Activated CD8-positive, alpha-beta memory T cell treated with anti-CD3 and anti-CD28 coated beads, Interleukin-2, amount 50 U/mL, for 48 hours (primary cell): ENCODE measurements around the gene RFX2.
"Not testable (repeated sequence)": the region's sequence is repeated elsewhere in the genome, so short reads cannot be mapped to it uniquely, and the experiment has no call there.

Experiments
- DNase-seq: peaks from one replicate; pipeline ENCODE4 v3.0.0-alpha.2; 2020

Gene RFX2

DNA sequence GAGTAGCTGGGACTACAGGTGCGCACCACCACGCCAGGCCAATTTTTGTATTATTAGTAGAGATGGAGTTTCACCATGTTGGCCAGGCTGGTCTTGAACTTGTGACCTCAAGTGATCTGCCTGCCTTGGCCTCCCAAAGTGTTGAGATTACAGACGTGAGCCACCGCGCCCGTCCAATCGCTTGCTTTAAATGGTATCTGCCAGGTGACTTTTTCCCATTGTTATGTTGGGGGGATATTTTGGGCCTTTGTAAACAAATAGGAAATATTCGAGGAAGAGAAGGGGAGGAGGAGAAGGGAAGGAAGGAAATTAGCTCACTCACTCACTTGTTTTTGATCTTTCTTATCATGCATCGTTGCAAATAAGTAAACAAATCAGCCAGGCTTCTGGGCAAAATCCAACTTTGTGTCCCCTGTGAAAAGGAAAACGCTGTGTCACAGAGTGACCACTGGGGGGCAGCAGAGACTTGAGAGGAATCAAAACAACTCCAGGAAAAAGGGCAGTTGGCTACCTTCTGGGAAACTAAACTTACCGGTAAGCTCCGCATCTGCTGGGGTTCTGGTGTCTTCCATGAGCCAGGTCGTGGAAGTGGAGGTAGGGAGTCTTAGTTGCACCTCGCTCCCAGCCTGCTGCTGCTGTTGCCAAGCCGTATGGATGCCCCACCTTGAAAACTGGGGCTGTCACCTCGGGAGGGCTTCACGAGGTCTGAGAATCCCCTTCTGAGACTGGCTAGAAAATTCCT, 123.1 kb downstream of the RFX2 start:
- peak; percentile 88 for DNase-seq

DNA sequence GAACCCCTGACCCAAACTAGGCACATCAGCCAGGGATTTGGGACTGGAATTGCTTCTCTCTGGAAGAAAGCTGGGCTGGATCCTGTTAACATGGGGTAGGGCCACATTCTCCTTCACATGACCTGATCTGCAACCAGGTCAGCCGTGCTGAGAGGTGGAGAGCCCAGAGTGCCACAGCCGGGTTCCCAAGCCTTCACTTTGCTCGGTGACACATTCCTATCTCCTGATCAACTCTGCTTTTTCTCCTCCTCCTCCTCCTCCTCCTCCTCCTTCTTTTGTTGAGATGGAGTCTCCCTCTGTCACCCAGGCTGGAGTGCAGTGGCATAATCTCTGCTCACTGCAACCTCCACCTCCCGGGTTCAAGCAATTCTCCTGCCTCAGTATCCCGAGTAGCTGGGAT, 124.5 kb downstream of the RFX2 start:
- not testable (repeated sequence) for DNase-seq

- no peak for DNase-seq
Observed at GRCh38 chr19:5985098-5985783, 125.1 kb downstream of the RFX2 start.

GRCh38 chr19:5984600-5984999, 125.7 kb downstream of the RFX2 start:
- no peak for DNase-seq

- no peak for DNase-seq
Observed at GRCh38 chr19:5983367-5983955, 126.8 kb downstream of the RFX2 start.

DNA sequence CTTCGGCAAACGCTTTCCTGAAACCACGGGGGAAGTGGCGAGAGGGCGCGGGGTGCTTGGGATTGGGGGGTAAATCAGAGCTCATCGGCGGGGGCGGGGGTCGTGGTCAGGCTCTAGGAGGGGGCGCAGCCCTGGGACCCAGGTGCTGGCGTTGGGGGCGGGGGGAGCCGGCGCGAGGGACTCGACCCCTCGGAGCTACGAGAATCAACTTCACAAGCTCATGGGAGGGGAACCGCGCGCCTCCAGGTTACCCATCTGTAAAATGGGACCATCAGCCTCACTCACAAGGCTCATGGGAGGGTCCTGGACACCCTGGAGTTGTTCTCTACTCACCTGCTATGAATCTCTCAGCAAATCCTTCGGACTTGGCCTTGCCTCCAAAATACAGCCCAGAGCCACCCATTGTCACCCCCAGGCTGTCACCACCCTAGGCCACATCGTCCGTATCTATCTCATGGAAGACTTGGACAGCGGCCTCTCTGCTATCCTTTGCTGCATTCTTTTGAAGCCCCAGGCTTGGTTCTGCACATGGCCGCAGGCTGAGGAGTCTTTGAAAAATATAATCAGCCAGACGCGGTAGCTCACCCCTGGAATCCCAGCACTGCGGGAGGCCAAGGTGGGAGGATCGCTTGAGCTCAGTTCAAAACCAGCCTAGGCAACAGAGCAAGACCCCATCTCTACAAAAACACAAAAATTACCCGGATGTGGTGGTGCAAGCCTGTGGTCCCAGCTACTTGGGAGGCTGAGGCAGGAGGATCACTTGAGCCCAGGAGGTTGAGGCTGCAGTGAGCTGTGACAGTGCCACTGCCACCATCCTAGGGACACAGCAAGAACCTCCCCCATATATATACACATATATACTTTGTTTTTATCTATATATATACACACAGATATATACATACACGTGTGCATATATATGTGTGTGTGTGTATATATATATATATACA, 131.4 kb downstream of the RFX2 start:
- DNase-seq: no peak

DNA sequence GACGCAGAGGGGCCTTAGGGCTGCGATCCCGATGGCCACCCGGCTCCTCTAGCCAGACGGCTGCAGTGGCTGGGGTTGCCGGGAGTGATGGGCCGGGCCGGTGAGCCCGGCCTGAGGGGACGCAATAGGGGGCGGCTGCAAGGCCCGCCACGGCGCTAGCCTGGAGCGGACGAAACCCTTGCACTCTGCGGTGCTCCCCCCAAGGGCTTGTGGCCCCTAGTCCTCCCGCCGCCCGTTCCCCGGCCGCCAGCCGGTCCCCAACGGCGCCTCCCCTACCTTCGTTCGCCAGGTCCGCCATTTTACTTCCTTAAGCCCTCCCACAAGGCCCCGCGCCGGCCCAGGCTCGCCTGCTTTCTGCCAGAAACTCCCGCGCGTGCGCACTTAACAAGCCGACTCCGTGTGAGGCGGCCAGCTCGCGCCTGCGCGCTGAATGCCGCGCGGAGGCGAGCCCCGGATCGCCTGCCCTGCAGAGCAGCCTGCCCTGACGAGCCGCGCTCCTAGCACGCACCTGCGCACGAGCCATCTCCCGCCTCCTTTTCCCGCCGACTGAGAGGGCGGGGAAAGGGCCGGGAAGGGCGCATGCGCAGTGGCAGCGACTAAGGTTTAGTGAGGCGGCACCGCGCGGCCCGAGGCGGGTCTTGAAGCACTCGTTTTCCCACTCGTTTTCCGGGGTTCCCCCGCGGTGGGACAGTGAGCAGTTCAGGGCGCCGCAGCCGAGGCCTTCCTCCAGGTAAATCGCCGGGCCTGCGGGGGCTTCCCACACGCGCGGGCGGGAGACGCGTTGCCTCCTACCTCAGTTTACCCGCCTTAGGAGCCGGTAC, 132.3 kb downstream of the RFX2 start, which contains the start of gene RANBP3:
Gene RANBP3, minus strand, starts transcription at position 356 of the 821 bp plus-strand sequence. Its CDS starts 58 bp downstream, at position 298.
- DNase-seq: peak; percentile 99

DNA sequence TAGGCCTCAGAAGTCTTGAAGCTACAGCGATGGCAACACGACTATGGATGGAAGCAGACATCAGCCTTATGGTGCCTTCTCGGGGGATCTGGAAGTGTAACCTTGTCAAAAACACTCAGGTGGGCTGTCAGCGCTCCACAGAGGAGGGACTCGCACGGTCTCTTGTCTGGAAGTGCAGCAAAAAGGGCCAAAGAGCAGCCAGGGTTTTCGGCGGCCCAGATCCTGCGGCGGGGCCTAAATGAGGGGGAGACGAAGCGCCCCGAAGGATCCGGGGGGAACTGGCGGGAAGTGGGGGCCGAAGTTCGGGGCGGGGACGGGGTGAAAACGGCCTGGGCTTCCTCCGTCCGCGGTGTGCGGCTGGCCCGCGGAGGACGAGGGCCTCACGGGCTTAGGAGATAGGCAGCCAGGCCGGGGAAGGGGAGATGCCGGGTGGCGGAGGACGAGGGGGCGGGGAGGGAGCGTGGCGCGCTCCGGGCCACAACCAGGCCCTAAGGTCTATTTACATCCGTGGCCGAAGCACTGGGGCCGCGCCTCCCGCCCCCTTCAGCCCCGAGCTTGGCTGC, 133.0 kb downstream of the RFX2 start:
- DNase-seq: no peak

GRCh38 chr19:5976768-5977167, 133.5 kb downstream of the RFX2 start:
- no peak for DNase-seq

GRCh38 chr19:5975388-5975728, 134.9 kb downstream of the RFX2 start:
- DNase-seq: no peak

DNA sequence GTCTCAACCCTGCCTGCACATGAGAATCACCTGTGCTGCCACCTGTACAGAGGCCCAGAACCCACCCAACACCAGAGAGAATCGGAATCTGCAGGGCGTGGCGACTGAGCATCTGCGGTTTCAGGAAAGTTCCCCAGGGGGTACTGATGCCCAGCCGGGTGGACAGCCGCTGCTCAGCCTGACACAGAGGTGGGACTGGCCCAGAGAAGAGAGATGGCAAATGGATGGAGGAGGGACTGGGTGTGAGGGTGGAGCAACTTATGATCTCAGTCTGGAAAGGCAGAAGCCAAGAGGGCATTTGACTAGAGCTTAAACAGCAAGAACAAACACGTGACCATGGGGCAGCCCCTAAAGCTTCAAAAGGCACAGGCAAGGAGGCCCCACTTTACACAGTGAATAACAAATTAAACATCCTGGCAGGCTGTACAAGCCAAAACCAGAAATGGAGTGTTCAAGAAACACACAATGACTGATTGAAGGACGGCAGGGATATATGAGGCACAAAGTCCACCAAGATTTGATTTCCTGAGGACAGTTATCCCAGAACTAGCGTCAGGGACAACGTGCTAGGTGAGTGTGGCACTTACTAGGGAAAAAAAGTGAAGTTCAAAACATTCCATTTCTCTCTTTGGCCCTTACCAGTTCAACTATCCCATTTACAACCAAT, 135.4 kb downstream of the RFX2 start:
- DNase-seq: no peak

GRCh38 chr19:5973867-5974635, 136.2 kb downstream of the RFX2 start:
- no peak for DNase-seq

DNA sequence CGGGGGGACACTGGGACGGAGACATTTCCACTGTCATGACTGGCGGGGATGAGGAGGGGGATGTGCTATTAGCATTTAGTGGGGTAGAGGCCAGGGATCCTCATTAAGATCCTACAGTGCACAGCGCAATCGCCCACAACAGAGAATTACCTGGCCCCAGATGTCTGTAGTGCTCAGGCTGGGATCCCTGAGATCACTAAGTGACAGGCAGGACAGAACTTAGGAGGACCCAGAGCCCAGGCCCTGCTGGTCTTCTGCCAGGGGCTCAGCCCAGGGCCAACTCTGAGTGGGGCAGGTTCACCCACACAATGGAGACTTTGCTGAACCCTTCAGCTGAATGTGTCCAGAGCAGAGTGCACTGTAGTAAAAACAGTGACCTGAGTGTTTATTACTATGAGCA, 136.9 kb downstream of the RFX2 start:
- DNase-seq: no peak

DNA sequence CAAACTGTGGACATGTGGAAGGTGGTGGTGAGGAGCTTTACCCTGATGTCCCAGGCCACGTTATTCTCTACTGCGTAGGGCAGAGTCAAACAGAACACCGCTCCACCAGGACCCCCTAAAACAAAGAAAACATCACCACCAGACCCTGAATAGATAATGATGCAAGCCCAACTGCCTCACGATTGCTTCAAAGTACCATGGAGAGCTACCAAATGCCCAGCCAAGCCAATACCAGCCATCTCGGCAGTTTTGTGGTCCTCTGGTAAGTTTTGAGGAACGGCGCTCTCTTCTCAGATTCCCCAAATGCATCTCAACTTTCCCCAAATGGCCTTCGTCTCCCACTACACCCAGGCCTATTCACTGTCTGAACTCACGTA, 138.0 kb downstream of the RFX2 start:
- no peak for DNase-seq

DNA sequence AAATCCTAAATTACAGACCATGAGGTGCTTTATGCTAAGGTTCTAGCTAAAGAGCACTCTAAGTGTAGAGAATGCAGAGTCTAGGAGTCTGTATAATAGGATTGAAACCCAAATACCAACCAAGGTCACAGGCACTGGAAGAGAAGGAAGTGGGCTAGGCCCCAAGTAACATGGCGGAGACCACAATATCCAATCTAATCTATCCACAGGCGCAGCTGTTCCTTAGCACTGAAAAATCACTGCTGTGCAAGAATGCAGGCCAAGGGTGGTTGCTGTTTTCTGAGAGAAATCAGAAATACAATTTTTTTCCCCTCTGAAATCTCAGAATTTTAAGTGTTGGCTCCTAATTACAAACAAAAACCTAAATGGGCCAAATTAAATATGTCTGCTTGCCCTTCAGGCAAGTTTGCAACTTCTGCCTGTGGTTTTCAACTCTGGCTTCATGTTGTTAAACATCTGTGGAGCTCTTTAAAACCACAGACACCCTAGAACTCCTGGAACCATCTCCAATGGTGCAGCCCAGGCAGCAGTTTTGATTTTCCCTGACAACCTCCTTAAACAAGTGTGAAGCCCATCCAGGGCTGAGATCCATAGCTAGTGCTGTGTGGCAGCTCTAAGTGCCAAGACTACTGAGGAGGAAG, 138.5 kb downstream of the RFX2 start:
- DNase-seq: no peak

GRCh38 chr19:5969476-5969875, 140.8 kb downstream of the RFX2 start:
- no peak for DNase-seq

GRCh38 chr19:5968431-5969373, 141.6 kb downstream of the RFX2 start:
- no peak for DNase-seq

DNA sequence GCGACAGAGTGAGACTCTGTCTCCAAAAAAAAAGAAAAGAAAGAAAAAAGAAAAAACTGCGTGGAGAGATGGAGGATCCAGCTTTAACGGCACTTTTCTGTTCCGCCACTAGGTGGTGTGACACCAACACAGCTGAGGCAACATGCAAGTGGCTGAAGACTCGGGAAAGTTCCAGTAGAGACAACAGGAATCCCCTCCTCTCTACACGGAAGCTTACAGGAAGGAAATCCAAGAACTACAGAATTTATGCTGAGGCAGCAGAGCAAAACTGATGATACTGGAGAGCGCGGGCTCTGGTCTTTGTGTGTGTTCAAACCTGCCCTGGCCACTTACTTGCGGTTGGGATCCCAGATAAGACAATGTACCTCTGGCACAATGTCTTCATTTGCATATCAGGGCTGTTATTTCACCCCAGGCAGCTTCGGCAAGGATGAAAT, 142.3 kb downstream of the RFX2 start:
- DNase-seq: peak; percentile 75

- no peak for DNase-seq
Observed at GRCh38 chr19:5967571-5967970, 142.7 kb downstream of the RFX2 start.
